Lower lobe of right lung (tissue), 2 donors: ENCODE results near the gene MAP4K2. TPM values are rescaled to one million over a fixed set of nuclear protein-coding genes. Genes with fewer than 3 reads are reported as not detected.

ENCODE experiments used
- ATAC-seq, 2 donors: fragments of 200-7000 bp; cut with Tn5 transposase; one replicate each; pipeline ENCODE4 v1.9.1; 2020 to 2022; ENCODE audit warnings: mild to moderate bottlenecking in 2 of 2, moderate library complexity in 2 of 2
- DNase-seq: peaks from one replicate; pipeline ENCODE4 v3.0.0-alpha.2; 2020
- H3K27ac ChIP-seq: fragments of 200-600 bp; one replicate; pipeline ENCODE4 v1.8.0; 2022
- H3K27me3 ChIP-seq: fragments of 200-600 bp; one replicate; pipeline ENCODE4 v1.8.0; 2022; ENCODE audit warnings: low read depth
- H3K36me3 ChIP-seq: fragments of 200-600 bp; one replicate; pipeline ENCODE4 v1.8.0; 2022; ENCODE audit warnings: mild to moderate bottlenecking
- H3K4me1 ChIP-seq: fragments of 200-600 bp; one replicate; pipeline ENCODE4 v1.8.0; 2022
- H3K4me3 ChIP-seq: fragments of 200-600 bp; one replicate; pipeline ENCODE4 v1.8.0; 2022; ENCODE audit warnings: mild to moderate bottlenecking
- H3K9me3 ChIP-seq: fragments of 200-600 bp; one replicate; pipeline ENCODE4 v1.8.0; 2022
- intact Hi-C: fragments of 100-400 bp; cut with DNase I; formaldehyde crosslinking; loops from one replicate; pipeline ENCODE4 v1.11.0; 2022
- total RNA-seq: library from RNA; stranded (reverse); fragmentation: NEBNext Ultra II Directional; extraction: Animal tissue kit (Norgen Biotek cat#: 25700); gene quantifications from one replicate; pipeline ENCODE4 v1.2.1, GENCODE V29; 2021
- TF ChIP-seq, protein P1 (sequence below): fragments of 200-600 bp; IDR thresholded peaks from one replicate; pipeline ENCODE4 v1.8.0; 2022; ENCODE audit warnings: antibody characterized with exemption, mild to moderate bottlenecking
- donor health status: DM: no; HTN: yes; CAD: no; lungs with severe emphysema.

MAP4K2 gene
- total RNA-seq, 1 donor from 2014 or later, result 29.1 TPM

DNA sequence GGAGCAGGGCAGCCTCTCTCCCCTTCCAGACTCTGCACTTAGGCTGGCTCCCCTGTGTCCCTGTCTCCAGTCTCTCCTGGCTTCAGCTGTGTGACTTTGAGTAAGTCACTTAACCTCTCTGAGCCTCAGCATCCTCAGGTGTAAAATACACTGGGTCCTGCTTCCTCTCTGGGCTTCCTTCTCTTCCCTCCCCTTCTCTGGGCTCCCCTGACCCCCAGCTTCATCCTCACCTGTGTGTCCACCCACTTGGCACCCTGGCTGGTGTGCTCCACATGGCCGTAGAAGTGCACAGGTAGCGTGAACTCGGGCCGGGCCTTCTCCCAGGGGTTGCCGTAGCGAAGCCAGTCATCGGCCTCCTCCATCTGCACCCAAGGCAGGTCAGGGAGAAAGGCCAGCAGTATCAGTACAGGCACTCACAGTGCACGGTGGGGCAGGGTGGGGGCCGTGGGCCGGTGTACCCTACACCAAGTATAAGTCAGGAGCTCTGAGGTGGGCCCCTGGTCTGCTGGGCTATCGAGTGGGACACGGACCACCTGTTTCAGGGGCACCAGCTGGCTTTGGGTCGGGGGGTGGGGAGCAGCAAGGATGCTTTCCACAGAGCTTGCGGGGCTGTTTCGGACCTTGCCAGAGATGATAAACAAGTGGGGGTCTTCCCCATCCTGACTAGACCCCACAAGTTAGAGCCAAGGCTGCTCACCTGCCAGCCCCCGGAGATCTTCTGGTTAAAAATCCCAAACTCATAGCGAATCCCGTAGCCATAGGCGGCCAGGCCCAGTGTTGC lies 45.3 kb downstream of the MAP4K2 start:
- intact Hi-C loops, result no loop called here
- no peak overlapping the region for H3K4me3 ChIP-seq
- no peak overlapping the region for H3K27ac ChIP-seq
- peaks cover 16% of the 10 kb centered on the region for H3K4me1 ChIP-seq
- peaks cover 9% of the 10 kb centered on the region for H3K36me3 ChIP-seq
- TF ChIP-seq, protein P1, sequence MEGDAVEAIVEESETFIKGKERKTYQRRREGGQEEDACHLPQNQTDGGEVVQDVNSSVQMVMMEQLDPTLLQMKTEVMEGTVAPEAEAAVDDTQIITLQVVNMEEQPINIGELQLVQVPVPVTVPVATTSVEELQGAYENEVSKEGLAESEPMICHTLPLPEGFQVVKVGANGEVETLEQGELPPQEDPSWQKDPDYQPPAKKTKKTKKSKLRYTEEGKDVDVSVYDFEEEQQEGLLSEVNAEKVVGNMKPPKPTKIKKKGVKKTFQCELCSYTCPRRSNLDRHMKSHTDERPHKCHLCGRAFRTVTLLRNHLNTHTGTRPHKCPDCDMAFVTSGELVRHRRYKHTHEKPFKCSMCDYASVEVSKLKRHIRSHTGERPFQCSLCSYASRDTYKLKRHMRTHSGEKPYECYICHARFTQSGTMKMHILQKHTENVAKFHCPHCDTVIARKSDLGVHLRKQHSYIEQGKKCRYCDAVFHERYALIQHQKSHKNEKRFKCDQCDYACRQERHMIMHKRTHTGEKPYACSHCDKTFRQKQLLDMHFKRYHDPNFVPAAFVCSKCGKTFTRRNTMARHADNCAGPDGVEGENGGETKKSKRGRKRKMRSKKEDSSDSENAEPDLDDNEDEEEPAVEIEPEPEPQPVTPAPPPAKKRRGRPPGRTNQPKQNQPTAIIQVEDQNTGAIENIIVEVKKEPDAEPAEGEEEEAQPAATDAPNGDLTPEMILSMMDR, result no peak
- no peaks in the 10 kb centered on the region for H3K9me3 ChIP-seq
- ATAC-seq, result no peak
- H3K27me3 ChIP-seq, result no peaks in the 10 kb centered on the region
- DNase-seq, result no peak

DNA sequence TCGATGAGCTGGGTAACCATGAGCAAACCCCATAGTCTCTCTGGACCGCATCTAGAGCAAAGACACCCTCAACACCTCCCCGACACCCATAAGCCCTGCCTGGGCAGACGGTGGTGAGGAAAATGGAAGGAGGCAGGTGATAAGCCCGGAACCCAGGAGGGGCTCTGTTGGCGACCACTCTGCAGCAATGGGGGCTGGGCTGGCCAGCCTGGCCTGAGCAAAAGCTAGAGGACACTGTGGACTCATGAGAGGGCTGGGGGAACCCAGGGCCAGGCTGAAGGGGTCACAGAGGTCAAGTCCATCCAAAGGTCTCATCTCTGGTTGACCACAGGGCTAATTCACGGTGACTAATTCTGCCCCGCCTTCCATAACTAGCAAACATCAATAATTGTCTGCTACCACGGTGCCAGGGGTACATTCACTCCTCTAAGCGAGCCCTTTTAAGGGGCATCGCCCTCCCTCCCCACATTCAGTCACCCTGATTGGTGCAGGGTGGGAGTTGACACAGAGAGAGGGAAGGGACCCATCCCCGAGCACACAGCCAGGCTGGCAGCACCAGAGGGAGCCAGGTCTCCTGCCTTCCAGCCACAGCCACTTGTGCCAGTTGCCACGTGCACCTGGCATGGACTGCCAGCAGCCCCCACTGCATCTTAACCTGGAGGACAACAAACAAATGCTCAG lies 47.2 kb downstream of the MAP4K2 start:
- TF ChIP-seq, protein P1, result no peak
- no peak overlapping the region for H3K4me3 ChIP-seq
- no peaks in the 10 kb centered on the region for H3K9me3 ChIP-seq
- H3K36me3 ChIP-seq, result no peaks in the 10 kb centered on the region
- no peak for ATAC-seq
- H3K27me3 ChIP-seq, result no peaks in the 10 kb centered on the region
- H3K4me1 ChIP-seq, result peaks cover 16% of the 10 kb centered on the region
- intact Hi-C loops, result no loop called here
- no peak overlapping the region for H3K27ac ChIP-seq
- no peak for DNase-seq

DNA sequence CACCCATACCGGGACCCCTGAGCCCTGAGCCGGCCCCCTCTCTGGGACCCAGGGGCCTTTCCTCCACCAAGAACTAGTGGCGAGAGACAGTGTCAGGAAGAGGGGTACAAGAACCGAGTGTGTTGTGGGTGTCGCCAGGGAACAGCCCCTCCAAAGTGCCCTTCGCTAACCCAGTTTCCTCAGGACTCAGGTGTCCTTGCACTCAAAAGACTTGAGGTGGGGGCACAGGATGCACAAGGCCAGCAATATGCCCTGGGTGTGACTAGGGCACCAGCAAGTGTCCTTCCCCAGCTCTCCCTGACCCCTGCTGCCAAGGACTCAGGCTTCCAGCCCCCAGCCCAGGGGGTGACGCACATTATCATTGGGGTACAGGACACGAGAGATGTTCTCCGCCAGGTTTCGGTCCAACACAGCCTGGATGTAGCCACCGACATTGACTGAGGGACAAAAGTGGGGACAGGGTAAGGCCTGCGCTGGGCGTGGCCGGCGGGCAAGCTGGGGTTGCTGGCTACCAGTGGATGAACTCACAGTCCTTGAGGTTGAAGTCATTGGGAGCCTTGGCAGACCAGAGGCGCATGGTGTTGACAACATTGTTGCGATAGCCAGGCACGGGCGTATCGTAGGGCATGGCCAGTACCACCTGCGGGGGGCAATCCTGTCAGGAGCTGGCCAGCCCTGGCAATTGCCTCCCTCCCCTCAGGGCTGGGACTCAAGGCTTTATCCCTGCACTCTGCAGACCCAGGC lies 47.9 kb downstream of the MAP4K2 start:
- DNase-seq, result no peak
- ATAC-seq, result no peak

DNA sequence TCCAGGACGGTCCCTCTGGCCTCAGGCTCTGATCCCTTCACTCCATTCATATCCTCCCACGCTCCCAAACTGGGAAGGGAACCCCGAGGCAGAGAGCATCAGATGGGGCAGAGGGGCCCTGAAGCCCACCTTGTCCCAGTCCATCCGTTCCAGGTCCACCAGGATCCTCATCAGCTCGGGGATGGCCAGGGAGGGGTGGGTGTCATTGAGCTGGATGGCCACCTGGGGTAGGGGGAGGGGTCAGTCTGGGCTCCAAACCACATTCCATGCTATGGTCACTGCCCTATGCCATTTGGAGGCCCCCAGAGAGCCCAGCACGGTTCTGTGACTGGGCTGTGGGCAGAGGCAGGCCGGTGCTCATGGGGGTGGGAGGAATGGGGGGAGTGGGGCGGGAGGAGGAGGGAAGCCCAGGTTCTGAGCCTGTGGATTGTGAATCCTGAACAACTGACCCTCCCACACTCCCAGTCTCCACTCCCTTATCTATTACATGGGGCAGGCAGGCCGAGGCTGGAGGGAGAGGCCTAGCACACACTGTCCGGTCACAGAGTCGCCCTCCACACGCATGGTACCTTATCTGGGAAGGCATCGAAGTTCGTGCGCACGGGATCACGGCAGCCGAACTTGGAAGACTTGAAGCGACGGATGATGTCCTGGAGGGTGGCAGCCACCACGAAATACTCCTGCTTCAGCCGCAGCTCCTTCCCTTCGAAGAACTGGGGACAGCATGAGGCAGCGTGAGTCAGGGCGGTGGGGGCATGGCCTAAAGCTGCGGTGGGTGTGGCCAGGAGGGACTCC lies 48.7 kb downstream of the MAP4K2 start:
- DNase-seq, result no peak
- Histone ChIP-seq H3K4me1 (peaks cover 4% of the 10 kb centered on the region), H3K27ac (no peak overlapping the region), H3K9me3 (no peaks in the 10 kb centered on the region), H3K36me3 (no peaks in the 10 kb centered on the region), H3K4me3 (no peak overlapping the region), H3K27me3 (no peaks in the 10 kb centered on the region)
- intact Hi-C loops, result no loop called here
- no peak for ATAC-seq
- TF ChIP-seq, protein P1, result no peak

More for the DNA sequence above, 47.9 kb downstream of the MAP4K2 start:
- Histone ChIP-seq H3K9me3 (no peaks in the 10 kb centered on the region), H3K4me3 (no peak overlapping the region), H3K27me3 (no peaks in the 10 kb centered on the region), H3K4me1 (peaks cover 12% of the 10 kb centered on the region), H3K36me3 (no peaks in the 10 kb centered on the region), H3K27ac (no peak overlapping the region)
- intact Hi-C loops, result no loop called here
- TF ChIP-seq, protein P1, result no peak
